Islet precursor cell (in vitro differentiated cells): ENCODE measurements around the gene NUDC.
"Not testable (repeated sequence)": the region's sequence is repeated elsewhere in the genome, so short reads cannot be mapped to it uniquely, and the experiment has no call there.

Source experiments
- DNase-seq: peaks from one replicate; pipeline ENCODE4 v3.0.0-alpha.2; 2018

The NUDC gene

GRCh38 chr1:26921540-26922430, at the start of gene NUDC:
Gene NUDC, plus strand, starts transcription at chr1:26921743. Its CDS starts 106 bp downstream, at chr1:26921849.
- DNase-seq, result peak; percentile 98

- DNase-seq, result not testable (repeated sequence)
Measured at GRCh38 chr1:26873097-26873496, 48.4 kb upstream of the NUDC start.

GRCh38 chr1:26874896-26875295, 46.6 kb upstream of the NUDC start:
- DNase-seq, result peak; percentile 82

- DNase-seq, result no peak
Measured at GRCh38 chr1:26877326-26877725, 44.2 kb upstream of the NUDC start.

- DNase-seq, result no peak
Measured at GRCh38 chr1:26879793-26880192, 41.8 kb upstream of the NUDC start.

- DNase-seq, result not testable (repeated sequence)
Measured at GRCh38 chr1:26881611-26882010, 39.9 kb upstream of the NUDC start.

- no peak for DNase-seq
Measured at GRCh38 chr1:26882696-26883463, 38.7 kb upstream of the NUDC start.

- no peak for DNase-seq
Measured at GRCh38 chr1:26887125-26887524, 34.4 kb upstream of the NUDC start.

- no peak for DNase-seq
Measured at GRCh38 chr1:26888231-26888630, 33.3 kb upstream of the NUDC start.

- peak; percentile 88 for DNase-seq
Measured at GRCh38 chr1:26889551-26890466, 31.7 kb upstream of the NUDC start, which contains the start of gene GPN2. Gene GPN2, minus strand, starts transcription at chr1:26890283. Its CDS starts 187 bp downstream, at chr1:26890096.

- no peak for DNase-seq
Measured at GRCh38 chr1:26890467-26890796, 31.1 kb upstream of the NUDC start.

- no peak for DNase-seq
Measured at GRCh38 chr1:26894263-26894662, 27.3 kb upstream of the NUDC start.

GRCh38 chr1:26897351-26897750, 24.2 kb upstream of the NUDC start:
- no peak for DNase-seq

GRCh38 chr1:26900001-26900814, 21.3 kb upstream of the NUDC start, which contains the start of gene GPATCH3:
Gene GPATCH3, minus strand, starts transcription at chr1:26900467. Its CDS starts 25 bp downstream, at chr1:26900442.
- peak; percentile 94 for DNase-seq

- no peak for DNase-seq
Measured at GRCh38 chr1:26900815-26901511, 20.6 kb upstream of the NUDC start.

GRCh38 chr1:26907071-26907917, 14.2 kb upstream of the NUDC start:
- peak; percentile 99 for DNase-seq

GRCh38 chr1:26909951-26910342, 11.6 kb upstream of the NUDC start:
- DNase-seq, result no peak

GRCh38 chr1:26910343-26911160, 11.0 kb upstream of the NUDC start:
- no peak for DNase-seq
